GM12878 (cell line): ENCODE data around the gene CYP8B1. TPM values are rescaled to one million over a fixed set of nuclear protein-coding genes. Genes with fewer than 3 reads are reported as not detected.

Experiments
- ATAC-seq: fragments of 200-7000 bp; cut with Tn5 transposase; 3 replicates; pipeline ENCODE4 v1.9.1; 2020; ENCODE audit warnings: mild to moderate bottlenecking, moderate library complexity
- BruUV-seq: library from RNA; stranded (reverse); fragments of 400-500 nt; replicated peaks from 2 replicates; lab custom pipeline; 2021; lab: Mats Ljungman, UMichigan
- CTCF ChIA-PET: fragments of 300-600 bp; sonication (Branson Sonifier 250); formaldehyde crosslinking; extraction: SDS; loops from one replicate; lab custom pipeline; 2021; ENCODE audit warnings: inconsistent platforms; lab: Yijun Ruan, JAX
- POLR2A ChIA-PET: fragments of 350-600 bp; formaldehyde crosslinking; extraction: SDS; loops from one replicate; lab custom pipeline; 2021; ENCODE audit warnings: inconsistent platforms; lab: Charles Lee
- RAD21 ChIA-PET: fragments of 300-600 bp; sonication (Branson Sonifier 250); formaldehyde crosslinking; loops from one replicate; lab custom pipeline; 2023; ENCODE audit warnings: antibody characterized with exemption; ENCODE audit not compliant: unreplicated experiment; lab: Charles Lee
- SMC1A ChIA-PET: fragments of 300-600 bp; sonication (Branson Sonifier 250); formaldehyde crosslinking; loops from one replicate; lab custom pipeline; 2023; ENCODE audit not compliant: unreplicated experiment, uncharacterized antibody; lab: Charles Lee
- DNase-seq: peaks from one replicate; pipeline ENCODE4 v3.0.0-alpha.2; 2011; ENCODE audit warnings: low read depth, low spot score
- FAIRE-seq: peaks from 3 replicates; lab custom pipeline; 2011; peaks lifted over from hg19 to GRCh38; lab: Jason Lieb, UNC
- H2AFZ ChIP-seq: 2 replicates; pipeline ENCODE4 v1.6.0; 2011; ENCODE audit warnings: low read depth, low read length, control low read depth; ENCODE audit not compliant: control insufficient read depth
- H3K27ac ChIP-seq: 2 replicates; pipeline ENCODE4 v1.5.1; 2011; ENCODE audit warnings: control low read depth; ENCODE audit not compliant: control insufficient read depth, insufficient read depth
- H3K27me3 ChIP-seq, 2 experiments: replicated peaks in 1 of 2; 2 replicates each; pipeline versions ENCODE4 v1.6.0 to v1.6.1; 2011; ENCODE audit warnings: low read length in 1 of 2; ENCODE audit not compliant: control insufficient read depth in 2 of 2, insufficient read depth in 2 of 2
- H3K36me3 ChIP-seq, 2 experiments: 2 replicates each; pipeline ENCODE4 v1.5.1; 2011; ENCODE audit warnings: low read length in 1 of 2; ENCODE audit not compliant: control insufficient read depth in 2 of 2, insufficient read depth in 2 of 2
- H3K4me1 ChIP-seq: 2 replicates; pipeline ENCODE4 v1.6.1; 2011; ENCODE audit warnings: mild to moderate bottlenecking, low read length, moderate library complexity, mixed read lengths; ENCODE audit not compliant: control insufficient read depth, insufficient read depth
- H3K4me2 ChIP-seq: 2 replicates; pipeline ENCODE4 v1.6.0; 2011; ENCODE audit warnings: control low read depth; ENCODE audit not compliant: control insufficient read depth, insufficient read depth
- H3K4me3 ChIP-seq: fragments of 200-600 bp; sonication (generic); 2 replicates; pipeline ENCODE4 v1.5.1; 2016
- H3K79me2 ChIP-seq: 2 replicates; pipeline ENCODE4 v1.6.0; 2011; ENCODE audit warnings: low read length; ENCODE audit not compliant: control insufficient read depth, insufficient read depth
- H3K9ac ChIP-seq: 2 replicates; pipeline ENCODE4 v1.8.0; 2011; ENCODE audit warnings: low read length, control low read depth, mixed read lengths; ENCODE audit not compliant: control insufficient read depth, insufficient read depth
- H3K9me3 ChIP-seq: replicated peaks from 3 replicates; pipeline ENCODE4 v1.5.1; 2011; ENCODE audit warnings: mild to moderate bottlenecking, low read length; ENCODE audit not compliant: control insufficient read depth, insufficient read depth
- H4K20me1 ChIP-seq: 2 replicates; pipeline ENCODE4 v1.6.0; 2011; ENCODE audit not compliant: control insufficient read depth, insufficient read depth
- ATF7 ChIP-seq: fragments of 450-650 bp; IDR thresholded peaks from 2 replicates; pipeline ENCODE4 v1.6.1; 2016; ENCODE audit warnings: low read depth, mild to moderate bottlenecking
- BACH1 ChIP-seq: fragments of 450-650 bp; IDR thresholded peaks from 2 replicates; pipeline ENCODE4 v1.6.1; 2017; ENCODE audit warnings: mild to moderate bottlenecking, borderline replicate concordance
- CHD1 ChIP-seq: IDR thresholded peaks from 2 replicates; pipeline ENCODE4 v1.6.1; 2012; ENCODE audit warnings: low read depth, low read length, improper control_type of control experiment
- EED ChIP-seq: sonication (generic); IDR thresholded peaks from 2 replicates; pipeline ENCODE4 v1.6.1; 2016; ENCODE audit warnings: antibody characterized with exemption, low read depth
- EP300 ChIP-seq, 2 experiments: fragments of 150-350 bp in 1 of 2; IDR thresholded peaks; 2 replicates each; pipeline ENCODE4 v1.6.1; 2011 to 2012; ENCODE audit warnings: low read depth in 2 of 2, low read length in 2 of 2, borderline replicate concordance in 1 of 2, improper control_type of control experiment in 1 of 2, inconsistent platforms in 1 of 2; ENCODE audit not compliant: control insufficient read depth in 1 of 2
- ETV6 ChIP-seq, 2 experiments: fragments of 450-650 bp in 1 of 2; IDR thresholded peaks in 1 of 2; conservative IDR thresholded peaks in 1 of 2; 2 replicates each; pipeline ENCODE4 v1.6.1; 2014; ENCODE audit warnings: antibody characterized with exemption in 1 of 2, borderline replicate concordance in 1 of 2, low read depth in 1 of 2, mild to moderate bottlenecking in 1 of 2, moderate library complexity in 1 of 2
- FOXK2 ChIP-seq: fragments of 450-650 bp; IDR thresholded peaks from 2 replicates; pipeline ENCODE4 v1.6.1; 2017; ENCODE audit warnings: mild to moderate bottlenecking, moderate library complexity
- IKZF1 ChIP-seq: fragments of 450-650 bp; conservative IDR thresholded peaks from 2 replicates; pipeline ENCODE4 v1.6.1; 2017; ENCODE audit warnings: antibody characterized with exemption, mild to moderate bottlenecking
- IKZF2 ChIP-seq, 2 experiments: fragments of 450-650 bp; IDR thresholded peaks; 2 replicates each; pipeline ENCODE4 v1.6.1; 2017; ENCODE audit warnings: mild to moderate bottlenecking in 2 of 2, moderate library complexity in 2 of 2
- IRF3 ChIP-seq: fragments of 450-650 bp; IDR thresholded peaks from 2 replicates; pipeline ENCODE4 v1.6.1; 2014; ENCODE audit warnings: mild to moderate bottlenecking
- MTA3 ChIP-seq: IDR thresholded peaks from 2 replicates; pipeline ENCODE4 v1.6.1; 2012; ENCODE audit warnings: low read length, inconsistent platforms, borderline replicate concordance
- RAD51 ChIP-seq: fragments of 450-650 bp; IDR thresholded peaks from 2 replicates; pipeline ENCODE4 v1.6.1; 2016; ENCODE audit warnings: moderate library complexity, mild to moderate bottlenecking, inconsistent platforms
- SMARCA5 ChIP-seq: fragments of 450-650 bp; IDR thresholded peaks from 2 replicates; pipeline ENCODE4 v1.6.1; 2017; ENCODE audit warnings: mild to moderate bottlenecking
- SPI1 ChIP-seq: IDR thresholded peaks from 2 replicates; pipeline ENCODE4 v1.6.1; 2011; ENCODE audit warnings: low read depth, mild to moderate bottlenecking, low read length, moderate library complexity, borderline replicate concordance; ENCODE audit not compliant: insufficient read depth
- SUPT20H ChIP-seq: IDR thresholded peaks from 2 replicates; pipeline ENCODE4 v1.6.1; 2011; ENCODE audit warnings: low read depth, mild to moderate bottlenecking, low read length, moderate library complexity, borderline replicate concordance; ENCODE audit not compliant: control insufficient read depth
- YBX1 ChIP-seq: fragments of 450-650 bp; IDR thresholded peaks from 2 replicates; pipeline ENCODE4 v1.6.1; 2016; ENCODE audit warnings: antibody characterized with exemption
- ZBED1 ChIP-seq: IDR thresholded peaks from 2 replicates; pipeline ENCODE4 v1.6.1; 2016; ENCODE audit warnings: borderline replicate concordance
- ZBTB4 ChIP-seq: fragments of 450-650 bp; formaldehyde crosslinking; IDR thresholded peaks from 2 replicates; pipeline ENCODE4 v1.4.0; 2022; ENCODE audit warnings: mild to moderate bottlenecking, moderate library complexity
- WGBS: methylation state at CpG from one replicate; pipeline ENCODE4 v1.1.6; 2016; ENCODE audit warnings: low lambda C conversion rate; ENCODE audit not compliant: insufficient replicate concordance, insufficient coverage; ENCODE audit errors: missing lambda C conversion rate; 5-methylcytosine and 5-hydroxymethylcytosine counted together
- in situ Hi-C: fragments of 300-500 bp; cut with MboI; formaldehyde crosslinking; loops from 9 replicates; pipeline ENCODE4 v1.14.3; 2018; ENCODE audit warnings: mixed read lengths
- intact Hi-C: fragments of 100-400 bp; cut with micrococcal nuclease; formaldehyde crosslinking; loops from one replicate; pipeline ENCODE4 v1.14.2; 2022; ENCODE audit not compliant: unreplicated experiment
- polyA plus RNA-seq, 11 experiments: library from polyadenylated mRNA; depleted of rRNA in 4 of 11; unstranded in 6 of 11; stranded (reverse) in 5 of 11; fragments of >200 nt; fragmentation: Nextera tagmentation in 4 of 11; fragmentation: Illumina TruSeq in 1 of 11; extraction: Ambion mirVana in 4 of 11; extraction: Trizol in 1 of 11; gene quantifications; 1 replicate in 1 of 11; 2 replicates in 10 of 11; pipeline versions ENCODE4 v1.2.1 to v1.2.3, GENCODE V29; 2011 to 2016; ENCODE audit warnings: inconsistent platforms in 2 of 11, missing spikeins in 2 of 11, low read depth in 1 of 11
- total RNA-seq, 4 experiments: library from RNA; depleted of rRNA in 3 of 4; stranded (reverse); fragments of >200 nt in 3 of 4; fragmentation: Illumina TruSeq in 1 of 4; extraction: Trizol in 1 of 4; gene quantifications; 2 replicates each; pipeline versions ENCODE4 v1.2.1 to v1.2.3, GENCODE V29; 2013 to 2021

CYP8B1 gene
- total and polyA plus RNA-seq, 10 of the 15 experiments (the other 5 are each of a cell fraction or from before 2014, with no cell fraction given), result 0.08 TPM; not detected in 9

- in situ Hi-C loops (no loop called here), intact Hi-C loops (no loop called here)
- WGBS, result 36% methylated on average over 5 of the region's 5 CpGs
- DNase-seq (no peak), ATAC-seq (peak; percentile 95), FAIRE-seq (no peak)
- H2AFZ ChIP-seq, result no peak overlapping the region; the same call in 1 of the 2 replicates
- H3K36me3 ChIP-seq, result no peaks in the 10 kb centered on the region
- peaks cover 5% of the 10 kb centered on the region for H3K4me1 ChIP-seq
- no peak overlapping the region for H3K9ac ChIP-seq
- H3K79me2 ChIP-seq, result no peaks in the 10 kb centered on the region
- SMC1A ChIA-PET, result no interaction called here
- no peaks in the 10 kb centered on the region for H3K9me3 ChIP-seq
- no TSS peak for BruUV-seq
- POLR2A ChIA-PET, result interaction anchor here (0.6 kb wide), 1 partner anchor 72 kb away, joined by 3 read pairs; no protein-coding TSS in a partner anchor
- H4K20me1 ChIP-seq, result no peaks in the 10 kb centered on the region
- H3K4me3 ChIP-seq, result no peak overlapping the region
- H3K27ac ChIP-seq, result no peak overlapping the region
- CTCF ChIA-PET, result interaction anchor here (1.2 to 1.3 kb wide), 2 partner anchors 16 kb away, joined by 3 to 5 read pairs; no protein-coding TSS in a partner anchor
- RAD21 ChIA-PET, result interaction anchor here (1.3 kb wide), 1 partner anchor 34 kb away, joined by 3 read pairs; no protein-coding TSS in a partner anchor
- peak overlapping the region; percentile 33; the same call in 1 of the 2 replicates for H3K4me2 ChIP-seq
- no peaks in the 10 kb centered on the region for H3K27me3 ChIP-seq
- no peak for TF ChIP-seq ZBTB4
- TF ChIP-seq SUPT20H, result no peak
- no peak for TF ChIP-seq MTA3
- peak; percentile 35; the same call in 1 of the 2 replicates for TF ChIP-seq EED
- TF ChIP-seq IKZF1, result peak; percentile 41; the same call in 1 of the 2 replicates
- no peak for TF ChIP-seq YBX1
- TF ChIP-seq ATF7, result no peak
- no peak for TF ChIP-seq SMARCA5
- TF ChIP-seq FOXK2, result no peak
- no peak for TF ChIP-seq BACH1
- TF ChIP-seq IRF3, result no peak
- no peak for TF ChIP-seq CHD1
- no peak for TF ChIP-seq ZBED1
- peak in 1 of 2 experiments; percentile 16; a peak in 1 of 4 replicates for TF ChIP-seq EP300 (IDR thresholded peaks at IDR 0.05; ENCODE audit: borderline replicate concordance in 1 of 2, control insufficient read depth in 1 of 2, low read depth in 2 of 2, low read length in 2 of 2)
- peak in 1 of 2 experiments; percentile 93; a peak in 2 of 4 replicates for TF ChIP-seq ETV6 (conservative IDR thresholded peaks at IDR 0.05 in 1 of 2, IDR thresholded peaks at IDR 0.05 in 1 of 2; ENCODE audit: borderline replicate concordance in 1 of 2, low read depth in 1 of 2)
- no peak for TF ChIP-seq RAD51
- peak in 1 of 2 experiments; percentile 31; a peak in 2 of 4 replicates for TF ChIP-seq IKZF2 (IDR thresholded peaks at IDR 0.05)
- peak; percentile 95 for TF ChIP-seq SPI1
These were observed 28.8 kb downstream of the CYP8B1 start for GRCh38 chr3:42846685-42847522.
